HEK293T (cell line): ENCODE results near the gene ARMH4.

Source experiments
- ARNT ChIP-seq: fragments of 450-650 bp; IDR thresholded peaks from 2 replicates; pipeline ENCODE4 v1.6.1; 2017; ENCODE audit warnings: mild to moderate bottlenecking
- BHLHE40 ChIP-seq: fragments of 450-650 bp; IDR thresholded peaks from 2 replicates; pipeline ENCODE4 v1.6.1; 2016; ENCODE audit warnings: mild to moderate bottlenecking, moderate library complexity, borderline replicate concordance
- CTBP1 ChIP-seq: fragments of 450-650 bp; IDR thresholded peaks from 2 replicates; pipeline ENCODE4 v1.6.1; 2016; ENCODE audit warnings: borderline replicate concordance
- ELF4 ChIP-seq: fragments of 450-650 bp; IDR thresholded peaks from 2 replicates; pipeline ENCODE4 v1.6.1; 2017; ENCODE audit warnings: antibody characterized with exemption
- FOXA1 ChIP-seq: fragments of 450-650 bp; IDR thresholded peaks from 2 replicates; pipeline ENCODE4 v1.6.1; 2016; ENCODE audit warnings: mild to moderate bottlenecking
- FOXK2 ChIP-seq: fragments of 450-650 bp; IDR thresholded peaks from 2 replicates; pipeline ENCODE4 v1.6.1; 2016; ENCODE audit warnings: mild to moderate bottlenecking
- FOXM1 ChIP-seq: fragments of 450-650 bp; IDR thresholded peaks from 2 replicates; pipeline ENCODE4 v1.6.1; 2017; ENCODE audit warnings: mild to moderate bottlenecking, borderline replicate concordance
- L3MBTL2 ChIP-seq: fragments of 450-650 bp; conservative IDR thresholded peaks from 2 replicates; pipeline ENCODE4 v1.6.1; 2016; ENCODE audit warnings: mild to moderate bottlenecking
- LEF1 ChIP-seq: fragments of 450-650 bp; IDR thresholded peaks from 2 replicates; pipeline ENCODE4 v1.6.1; 2017; ENCODE audit warnings: mild to moderate bottlenecking, borderline replicate concordance
- NFRKB ChIP-seq: fragments of 450-650 bp; IDR thresholded peaks from 2 replicates; pipeline ENCODE4 v1.6.1; 2016; ENCODE audit warnings: mild to moderate bottlenecking, moderate library complexity
- SP1 ChIP-seq: fragments of 450-650 bp; IDR thresholded peaks from 2 replicates; pipeline ENCODE4 v1.6.1; 2017
- SUZ12 ChIP-seq: fragments of 450-650 bp; IDR thresholded peaks from 2 replicates; pipeline ENCODE4 v1.6.1; 2016; ENCODE audit warnings: mild to moderate bottlenecking
- TARDBP ChIP-seq: fragments of 450-650 bp; IDR thresholded peaks from 2 replicates; pipeline ENCODE4 v1.6.1; 2016
- ZNF384 ChIP-seq: fragments of 450-650 bp; IDR thresholded peaks from 2 replicates; pipeline ENCODE4 v1.6.1; 2016

DNA sequence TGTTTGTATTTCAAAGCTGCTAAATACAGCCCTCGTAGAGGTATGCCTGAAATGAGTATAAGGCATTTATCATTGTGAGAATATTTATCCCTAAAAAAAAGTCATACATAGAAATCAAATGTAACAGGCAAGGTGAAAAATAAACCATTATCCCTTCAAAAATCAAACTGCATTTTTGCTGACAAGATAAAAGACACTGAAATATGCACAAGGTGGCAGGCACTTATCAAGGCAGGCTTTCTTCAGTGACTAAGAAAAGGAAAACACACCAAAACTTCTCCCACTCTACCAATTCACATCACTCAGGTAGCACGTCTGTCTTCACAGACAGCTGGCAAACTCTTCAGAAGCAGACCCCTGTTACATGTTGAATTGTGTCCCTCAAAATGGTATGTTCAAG is 23.6 kb downstream of the ARMH4 start:
- TF ChIP-seq CTBP1, result no peak
- no peak for TF ChIP-seq FOXA1
- TF ChIP-seq SUZ12, result no peak
- TF ChIP-seq SP1, result no peak
- TF ChIP-seq BHLHE40, result no peak
- no peak for TF ChIP-seq L3MBTL2
- no peak for TF ChIP-seq FOXM1
- TF ChIP-seq ZNF384, result no peak
- TF ChIP-seq ELF4, result no peak
- TF ChIP-seq ARNT, result no peak
- no peak for TF ChIP-seq FOXK2
- TF ChIP-seq TARDBP, result no peak
- no peak for TF ChIP-seq LEF1
- no peak for TF ChIP-seq NFRKB
